Effector CD4-positive, alpha-beta T cell (primary cell): Measurements from ENCODE around the gene SPATA31A6. TPM values are rescaled to one million over a fixed set of nuclear protein-coding genes. Genes with fewer than 3 reads are reported as not detected.
"Not testable (repeated sequence)": the region's sequence is repeated elsewhere in the genome, so short reads cannot be mapped to it uniquely, and the experiment has no call there.

ENCODE experiments used
- DNase-seq: peaks from one replicate; pipeline ENCODE4 v3.0.0-alpha.2; 2020
- total RNA-seq: gene quantifications from one replicate; lab custom pipeline; 2026; lab: John Stamatoyannopoulos, UW

SPATA31A6 gene
- total RNA-seq = not detected

DNA sequence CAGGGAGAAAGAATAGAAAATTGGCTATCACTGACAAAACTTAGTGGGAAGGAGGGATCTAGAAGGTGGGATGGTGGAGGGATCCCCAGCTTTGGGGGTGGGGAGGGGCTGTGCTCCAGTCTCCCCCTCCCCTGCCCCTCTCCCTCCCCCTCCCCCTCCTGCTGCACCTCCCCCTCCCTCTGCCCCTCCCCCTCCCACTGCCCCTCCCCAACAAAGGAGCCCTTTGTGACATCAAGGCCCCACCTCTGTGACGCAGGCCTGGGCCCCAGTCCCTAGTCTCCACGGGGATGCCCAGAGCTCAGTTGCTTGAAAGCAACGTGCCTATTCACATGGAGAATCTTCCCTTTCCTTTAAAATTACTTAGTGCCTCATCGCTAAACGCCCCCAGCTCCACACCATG, at the start of gene SPATA31A6:
SPATA31A6 (plus strand) TSS at position 301 of the 400 bp plus-strand sequence; CDS start at position 330, 29 bp downstream.
- not testable (repeated sequence) for DNase-seq

DNA sequence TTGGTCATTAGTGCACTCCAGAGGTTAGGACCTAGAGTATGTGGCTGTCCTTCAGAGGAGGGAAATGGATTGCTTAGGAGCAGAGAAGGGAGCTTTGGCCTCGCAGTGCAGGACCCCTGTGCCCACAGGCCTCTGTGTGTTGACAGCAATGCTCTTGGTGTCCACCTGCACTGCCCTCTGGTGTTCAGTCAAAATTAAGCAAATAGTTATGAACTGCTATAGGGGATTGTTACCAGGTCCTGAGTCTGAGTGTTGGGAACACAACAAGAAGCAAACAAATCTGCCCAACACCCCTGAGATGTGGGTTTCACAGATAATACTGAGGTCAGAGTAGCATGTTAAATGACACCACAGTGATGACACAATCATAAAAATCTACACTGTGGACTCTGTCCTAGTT, 23.2 kb upstream of the SPATA31A6 start:
- DNase-seq = not testable (repeated sequence)

DNA sequence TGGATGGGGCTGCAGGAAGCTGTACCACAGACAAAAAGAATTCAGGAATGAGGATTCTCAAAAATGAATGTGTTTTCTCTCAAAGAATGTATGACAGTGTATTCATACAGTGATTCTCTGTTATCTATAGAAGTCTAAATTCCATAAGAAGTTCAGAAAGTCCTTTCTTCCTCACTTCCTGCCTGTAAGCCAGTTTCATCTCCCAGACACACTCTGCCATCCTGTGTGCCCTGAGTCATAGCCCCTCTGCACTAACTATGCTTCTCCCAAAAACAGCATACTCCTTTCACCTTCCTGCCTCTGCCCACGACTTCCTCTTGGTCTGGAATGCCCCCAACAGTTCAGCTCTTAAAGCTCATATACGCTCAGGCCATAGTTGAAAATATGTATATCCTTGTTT, 36.4 kb downstream of the SPATA31A6 start:
- not testable (repeated sequence) for DNase-seq

DNA sequence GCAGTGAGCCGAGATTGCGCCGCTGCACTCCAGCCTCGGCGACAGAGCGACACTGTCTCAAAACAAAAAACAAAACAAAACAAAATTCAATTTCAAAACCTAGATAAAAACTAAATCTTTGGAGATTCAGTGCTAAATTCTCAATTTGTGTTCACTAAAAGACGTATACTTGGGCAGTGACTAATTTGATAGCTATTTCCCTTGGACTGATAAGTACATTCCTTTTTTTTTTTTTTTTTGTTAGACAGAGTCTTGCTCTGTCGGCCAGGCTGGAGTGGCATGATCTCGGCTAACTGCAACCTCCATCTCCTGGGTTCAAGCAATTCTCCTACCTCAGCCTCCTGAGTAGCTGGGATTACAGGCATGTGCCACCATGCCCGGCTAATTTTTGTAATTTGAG, 39.8 kb downstream of the SPATA31A6 start:
- DNase-seq = not testable (repeated sequence)

DNA sequence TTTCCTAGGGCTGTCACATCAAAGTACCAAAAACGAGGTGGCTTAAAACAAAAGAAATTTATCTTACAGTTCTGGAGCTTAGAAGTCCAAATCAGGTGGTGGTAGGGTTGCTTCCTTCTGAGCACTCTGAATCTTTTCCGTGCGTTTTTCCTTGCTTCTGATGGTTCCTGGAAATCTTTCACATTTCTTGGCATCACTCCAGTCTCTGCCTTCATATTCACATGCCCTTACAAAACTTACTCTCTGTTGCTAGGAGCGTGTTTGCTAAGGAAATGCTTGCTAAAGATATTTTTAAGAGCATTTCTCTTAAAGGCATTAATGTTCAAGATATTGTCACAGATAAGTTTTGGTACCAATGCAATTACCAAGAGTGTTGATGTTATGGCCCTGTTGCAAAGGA, 49.6 kb downstream of the SPATA31A6 start:
- not testable (repeated sequence) for DNase-seq

DNA sequence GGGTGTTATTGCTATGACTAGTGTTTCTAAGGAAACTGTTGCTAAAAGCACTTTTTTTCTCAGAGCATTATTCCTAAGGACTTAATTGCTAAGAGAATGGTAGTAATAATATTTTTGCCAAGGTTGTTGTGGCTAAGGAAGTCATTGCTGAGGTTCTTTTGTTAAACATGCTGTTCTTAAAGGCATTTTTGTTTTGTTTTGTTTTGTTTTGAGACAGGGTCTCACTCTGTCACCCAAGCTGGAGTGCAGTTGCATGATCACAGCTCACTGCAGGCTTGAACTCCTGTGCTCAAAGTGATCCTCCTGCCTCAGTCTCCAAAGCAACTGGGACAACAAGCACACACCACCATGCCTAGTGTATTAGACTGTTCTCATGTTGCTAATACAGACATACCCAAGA, 51.2 kb downstream of the SPATA31A6 start:
- not testable (repeated sequence) for DNase-seq

DNA sequence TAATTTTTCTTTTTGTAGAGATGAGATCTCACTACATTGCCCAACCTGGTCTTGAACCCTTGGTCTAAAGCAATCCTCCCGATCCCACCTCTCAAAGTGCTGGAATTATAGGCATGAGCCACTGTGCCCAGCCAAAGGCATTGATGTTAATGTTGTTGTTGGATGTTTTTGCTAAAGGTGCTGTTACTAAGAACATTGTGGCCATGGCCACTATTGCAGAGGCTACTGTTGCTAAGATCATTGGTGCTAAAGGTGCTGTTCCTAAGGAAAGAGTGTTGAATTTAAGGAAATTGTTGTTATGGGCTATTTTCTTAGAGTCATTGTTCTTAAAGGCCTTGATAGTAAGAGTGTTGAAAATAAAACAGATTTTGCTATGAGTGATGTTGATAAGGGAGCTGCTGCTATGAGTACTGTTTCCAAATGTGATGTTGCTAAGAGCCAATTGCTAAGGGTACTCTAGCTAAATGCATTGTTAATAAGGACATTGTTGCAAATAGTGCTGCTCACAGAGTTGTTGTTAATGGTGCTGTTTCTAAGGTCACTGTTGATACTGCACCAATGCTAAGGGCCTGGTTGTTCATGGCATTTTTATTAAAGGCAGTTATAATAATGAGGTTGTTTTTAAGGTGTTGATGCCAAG, 52.0 kb downstream of the SPATA31A6 start:
- DNase-seq = not testable (repeated sequence)

DNA sequence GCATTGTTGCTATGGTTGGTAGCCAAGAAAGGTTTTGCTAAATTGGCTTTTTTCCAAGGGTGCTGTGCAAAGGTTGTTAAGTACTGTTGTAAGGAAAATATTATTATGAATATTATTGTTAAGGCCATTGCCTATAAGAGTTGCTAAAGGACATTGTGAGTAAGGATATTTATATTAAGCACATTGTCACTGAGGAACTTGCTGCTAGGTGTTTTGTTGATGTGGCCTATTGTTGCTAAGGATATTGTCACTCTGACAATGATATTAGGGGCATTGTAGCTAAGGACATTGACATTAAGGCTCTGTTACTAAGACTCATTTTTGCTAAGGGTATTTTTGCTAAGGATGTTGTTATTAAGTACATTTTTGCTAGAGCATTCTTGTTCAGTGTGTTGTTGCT, 52.6 kb downstream of the SPATA31A6 start:
- not testable (repeated sequence) for DNase-seq

DNA sequence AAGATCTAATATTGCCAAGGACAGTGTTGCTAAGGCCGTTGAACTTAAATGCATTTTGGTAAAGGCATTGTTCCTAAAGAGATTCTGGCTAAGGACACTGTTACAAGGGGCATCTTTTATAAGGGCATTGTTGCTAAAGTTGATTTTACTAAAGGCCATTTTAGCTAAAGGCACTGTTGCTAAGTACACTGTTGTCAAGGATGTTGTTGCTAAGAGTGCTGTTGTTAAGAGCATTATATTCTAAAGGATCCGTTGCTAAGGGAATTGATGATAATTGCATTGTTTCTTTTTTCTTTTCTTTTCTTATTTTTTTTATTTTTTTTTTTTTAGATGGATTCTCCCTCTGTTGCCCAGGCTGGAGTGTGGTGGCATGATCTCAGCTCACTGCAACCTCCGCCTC, 53.9 kb downstream of the SPATA31A6 start:
- not testable (repeated sequence) for DNase-seq

DNA sequence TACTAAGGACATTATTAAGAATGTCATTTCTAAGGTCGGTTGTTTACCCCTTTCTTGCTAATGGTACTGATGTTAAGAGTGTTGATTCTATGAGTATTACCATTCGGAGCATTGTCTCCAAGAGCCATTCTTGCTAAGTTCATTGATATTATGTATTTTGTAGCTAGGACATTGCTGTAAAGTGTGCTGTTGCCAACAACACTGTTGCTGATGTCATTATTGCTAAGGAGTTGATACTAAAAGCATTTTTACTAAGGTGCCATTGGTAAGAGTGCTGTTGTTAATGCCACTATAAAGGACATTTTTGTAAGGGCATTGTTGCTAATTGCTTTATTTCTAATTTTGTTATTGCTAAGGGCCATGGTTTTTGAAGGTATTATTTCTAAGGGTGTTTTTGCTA, 55.4 kb downstream of the SPATA31A6 start:
- DNase-seq = not testable (repeated sequence)
